Tibial artery (tissue), 4 donors: ENCODE measurements around the gene TM7SF2.
A peak's percentile ranks its signal among the peaks of the same experiment; 100 is the strongest.

Experiments
- DNase-seq, 2 donors: peaks; one replicate each; pipeline ENCODE4 v3.0.0-alpha.2; 2019
- H3K27ac ChIP-seq, 2 donors: fragments of 200-600 bp; sonication (generic) in 1 of 2; 1 replicate in 1 of 2; 2 replicates in 1 of 2; pipeline ENCODE4 v1.5.1; 2018 to 2019; ENCODE audit warnings: mild to moderate bottlenecking in 1 of 2
- H3K27me3 ChIP-seq, 2 donors: fragments of 200-600 bp; sonication (generic) in 1 of 2; one replicate each; pipeline versions ENCODE4 v1.5.1 to v1.6.0; 2016 to 2019
- H3K36me3 ChIP-seq, 3 donors: fragments of 200-600 bp; sonication (generic) in 2 of 3; one replicate each; pipeline ENCODE4 v1.5.1; 2016 to 2019; ENCODE audit warnings: mild to moderate bottlenecking in 2 of 3
- H3K4me1 ChIP-seq, 4 donors: fragments of 200-600 bp; sonication (generic) in 2 of 4; 1 replicate in 3 of 4; 2 replicates in 1 of 4; pipeline ENCODE4 v1.5.1; 2016 to 2019
- H3K4me3 ChIP-seq, 2 donors: fragments of 200-600 bp; sonication (generic) in 1 of 2; 1 replicate in 1 of 2; 2 replicates in 1 of 2; pipeline ENCODE4 v1.5.1; 2018 to 2019; ENCODE audit warnings: mild to moderate bottlenecking in 2 of 2
- H3K9me3 ChIP-seq, 3 donors: fragments of 200-600 bp; sonication (generic) in 1 of 3; one replicate each; pipeline ENCODE4 v1.5.1; 2016 to 2019
- intact Hi-C: fragments of 100-400 bp; cut with DNase I; formaldehyde crosslinking; loops from one replicate; pipeline ENCODE4 v1.15.0; 2023; ENCODE audit warnings: low total_unique reads
- TF ChIP-seq, protein P1 (sequence below), 2 experiments: fragments of 200-600 bp in 1 of 2; fragments of 450-650 bp in 1 of 2; IDR thresholded peaks; one replicate each; pipeline ENCODE4 v1.5.1; 2017 to 2019; ENCODE audit warnings: antibody characterized with exemption in 2 of 2, mild to moderate bottlenecking in 1 of 2, moderate library complexity in 1 of 2

TM7SF2 gene

DNA sequence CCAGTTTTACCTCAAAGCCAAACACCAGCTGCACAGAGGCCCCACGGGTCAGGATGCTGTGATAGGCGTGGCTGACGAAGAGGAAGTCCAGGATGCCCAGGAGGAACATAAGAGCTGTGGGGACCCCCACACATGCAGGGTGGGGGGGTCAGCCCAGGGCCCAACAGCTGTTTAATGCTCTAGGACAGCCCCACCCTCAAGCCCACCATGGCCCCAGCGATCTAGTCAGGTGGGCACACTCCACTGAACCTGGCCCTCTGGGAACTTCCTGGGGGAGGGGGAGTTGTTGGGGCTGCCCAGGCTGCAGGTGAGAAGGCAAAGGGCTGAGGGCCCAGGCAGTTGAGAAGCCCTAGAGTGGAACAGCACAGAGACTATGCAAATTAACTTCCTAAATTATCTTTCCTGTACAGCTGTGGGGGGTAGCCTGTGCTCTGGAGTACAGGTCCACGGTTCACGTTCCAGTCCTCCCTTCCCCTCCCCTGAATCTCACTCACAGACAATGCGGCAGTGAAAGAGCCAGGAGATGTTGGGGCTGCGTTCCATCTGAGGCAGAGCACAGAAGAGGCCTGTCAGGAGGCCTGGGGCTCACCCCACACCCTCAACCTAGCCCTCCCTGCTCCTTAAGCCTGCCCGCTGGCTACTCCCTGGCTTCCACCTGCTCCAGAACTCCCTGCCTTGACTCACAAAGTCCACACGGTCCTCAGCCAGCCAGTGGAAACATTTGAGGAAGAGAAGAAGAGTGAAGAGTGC is 20.7 kb downstream of the TM7SF2 start:
- Histone ChIP-seq H3K9me3 (no peaks in the 10 kb centered on the region), H3K36me3 (peaks cover 42 to 59% (median 55%) of the 10 kb centered on the region in 3 donors), H3K27me3 (no peaks in the 10 kb centered on the region), H3K27ac (no peak overlapping the region), H3K4me1 (peaks cover 5 to 30% (median 28%) of the 10 kb centered on the region in 4 donors), H3K4me3 (peak overlapping the region in 1 of 2 donors; percentile 92)
- intact Hi-C loops = no loop called here
- TF ChIP-seq, protein P1, sequence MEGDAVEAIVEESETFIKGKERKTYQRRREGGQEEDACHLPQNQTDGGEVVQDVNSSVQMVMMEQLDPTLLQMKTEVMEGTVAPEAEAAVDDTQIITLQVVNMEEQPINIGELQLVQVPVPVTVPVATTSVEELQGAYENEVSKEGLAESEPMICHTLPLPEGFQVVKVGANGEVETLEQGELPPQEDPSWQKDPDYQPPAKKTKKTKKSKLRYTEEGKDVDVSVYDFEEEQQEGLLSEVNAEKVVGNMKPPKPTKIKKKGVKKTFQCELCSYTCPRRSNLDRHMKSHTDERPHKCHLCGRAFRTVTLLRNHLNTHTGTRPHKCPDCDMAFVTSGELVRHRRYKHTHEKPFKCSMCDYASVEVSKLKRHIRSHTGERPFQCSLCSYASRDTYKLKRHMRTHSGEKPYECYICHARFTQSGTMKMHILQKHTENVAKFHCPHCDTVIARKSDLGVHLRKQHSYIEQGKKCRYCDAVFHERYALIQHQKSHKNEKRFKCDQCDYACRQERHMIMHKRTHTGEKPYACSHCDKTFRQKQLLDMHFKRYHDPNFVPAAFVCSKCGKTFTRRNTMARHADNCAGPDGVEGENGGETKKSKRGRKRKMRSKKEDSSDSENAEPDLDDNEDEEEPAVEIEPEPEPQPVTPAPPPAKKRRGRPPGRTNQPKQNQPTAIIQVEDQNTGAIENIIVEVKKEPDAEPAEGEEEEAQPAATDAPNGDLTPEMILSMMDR (IDR thresholded peaks at IDR 0.05) = no peak
- peak in 1 of 2 donors; percentile 56 for DNase-seq

DNA sequence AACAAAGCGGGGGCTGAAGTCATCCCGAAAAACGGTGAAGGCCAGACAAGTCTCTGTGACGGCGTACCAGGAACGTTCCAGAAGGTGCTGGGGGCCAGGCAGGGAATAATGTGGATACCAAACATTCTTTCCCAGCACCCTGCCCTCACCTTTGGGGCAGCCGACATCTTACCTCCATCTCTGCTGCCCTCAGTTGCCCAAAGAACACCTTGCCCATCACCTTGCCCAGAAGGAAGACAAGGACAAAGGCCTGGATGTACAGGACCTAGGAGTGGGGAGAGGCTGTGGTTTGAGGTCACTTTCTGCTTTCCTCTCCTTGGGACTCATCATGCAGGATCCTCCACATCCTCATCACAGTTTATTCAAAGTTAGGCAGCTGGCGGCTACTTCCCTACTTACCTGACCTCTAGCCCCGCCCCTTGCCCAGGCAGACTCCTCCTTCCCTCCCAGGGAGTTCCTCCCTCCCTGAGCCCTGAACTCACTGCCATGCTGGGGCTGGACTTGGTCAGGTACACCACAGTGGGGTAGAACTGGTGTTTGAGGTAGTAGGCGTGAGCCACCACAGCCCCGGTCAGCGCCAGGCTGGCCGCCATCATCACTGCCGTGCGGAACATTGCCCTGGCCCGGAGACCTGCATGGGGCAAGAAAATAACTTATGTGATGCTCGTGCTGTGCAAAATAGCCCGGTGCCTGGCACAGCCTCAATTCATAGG is 21.5 kb downstream of the TM7SF2 start:
- TF ChIP-seq, protein P1 (IDR thresholded peaks at IDR 0.05) = no peak
- H3K4me1 ChIP-seq = peaks cover 5 to 30% (median 28%) of the 10 kb centered on the region in 4 donors
- H3K27ac ChIP-seq = peak overlapping the region; percentile 96
- intact Hi-C loops = no loop called here
- peak in 1 of 2 donors; percentile 64 for DNase-seq
- H3K36me3 ChIP-seq = peaks cover 34 to 51% (median 48%) of the 10 kb centered on the region in 3 donors
- no peaks in the 10 kb centered on the region for H3K27me3 ChIP-seq
- H3K9me3 ChIP-seq = no peaks in the 10 kb centered on the region
- peak overlapping the region; percentile 76 to 92 for H3K4me3 ChIP-seq

DNA sequence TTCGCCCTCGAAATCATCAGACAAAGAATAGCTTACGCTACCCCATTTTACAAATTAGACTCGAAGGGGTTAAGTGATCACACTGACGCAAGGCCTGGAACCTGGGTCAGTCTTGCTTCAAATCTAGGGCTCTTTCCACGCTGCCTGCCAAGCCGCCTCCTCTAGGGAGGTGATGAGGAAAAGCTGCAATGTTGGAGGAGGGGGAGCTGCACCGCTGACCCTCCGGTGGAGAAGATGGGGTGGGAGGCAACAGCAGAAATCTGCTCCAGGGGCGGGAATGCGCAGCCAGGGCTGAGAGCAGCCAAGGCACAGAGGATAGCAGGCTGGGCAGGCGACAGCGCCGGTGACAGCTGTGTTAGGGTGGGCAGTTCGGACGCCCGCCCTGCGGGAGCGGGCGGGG is 22.1 kb downstream of the TM7SF2 start:
- no peaks in the 10 kb centered on the region for H3K27me3 ChIP-seq

DNA sequence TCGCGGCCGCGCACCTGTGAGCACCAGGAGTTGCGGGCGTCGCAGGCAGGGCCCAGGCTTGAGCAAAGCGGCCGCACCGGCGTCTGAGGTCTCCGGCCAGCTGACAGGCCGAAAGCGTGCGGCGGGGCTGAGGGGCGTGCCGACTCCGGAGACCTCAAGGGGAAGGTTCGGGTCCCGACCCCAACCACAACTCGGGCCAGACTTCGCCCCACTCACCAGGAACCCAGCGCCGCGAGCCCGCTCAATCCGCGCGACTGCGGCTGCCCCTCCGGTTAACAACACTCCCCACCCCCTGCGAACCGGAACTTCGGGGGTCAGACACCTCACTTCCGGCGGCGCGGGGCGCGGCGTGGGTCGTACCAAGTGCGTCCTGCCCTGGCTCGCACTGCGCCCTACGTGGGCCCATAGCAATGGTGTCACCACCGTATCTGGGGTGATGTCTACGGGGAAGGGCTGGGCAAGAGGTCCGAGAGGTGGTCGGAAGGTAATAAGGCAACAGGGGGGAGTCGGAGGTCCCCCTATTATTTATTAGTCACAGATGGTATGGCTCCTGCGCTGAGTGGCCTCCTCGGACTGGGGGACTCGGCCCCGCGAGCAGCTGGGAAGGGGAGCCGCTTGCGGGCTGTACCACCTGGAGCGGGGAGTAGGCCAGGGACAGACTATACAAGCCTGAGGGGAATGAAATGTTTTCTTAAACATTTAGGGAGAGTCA is 22.7 kb downstream of the TM7SF2 start, which contains the start of gene SYVN1:
Gene SYVN1, minus strand, starts transcription at position 280 of the 712 bp plus-strand sequence. CDS start 918 bp downstream, outside the sequence.
- TF ChIP-seq, protein P1 (IDR thresholded peaks at IDR 0.05) = no peak
- peak within 1 kb of the TSS; percentile 96 for H3K27ac ChIP-seq
- H3K27me3 ChIP-seq = no peaks in the 10 kb centered on the region
- peak; percentile 90 to 95 for DNase-seq
- H3K9me3 ChIP-seq = no peaks in the 10 kb centered on the region
- intact Hi-C loops = no loop called here
- peaks cover 23 to 39% (median 35%) of the 10 kb centered on the region in 3 donors for H3K36me3 ChIP-seq
- peaks cover 5 to 30% (median 28%) of the 10 kb centered on the region in 4 donors for H3K4me1 ChIP-seq
- peak within 1 kb of the TSS; percentile 76 to 92 for H3K4me3 ChIP-seq

More for the DNA sequence above, 22.1 kb downstream of the TM7SF2 start:
- TF ChIP-seq, protein P1 (IDR thresholded peaks at IDR 0.05) = no peak
- peak overlapping the region; percentile 76 to 92 for H3K4me3 ChIP-seq
- intact Hi-C loops = no loop called here
- H3K36me3 ChIP-seq = peaks cover 30 to 45% (median 42%) of the 10 kb centered on the region in 3 donors
- H3K9me3 ChIP-seq = no peaks in the 10 kb centered on the region
- DNase-seq = peak; percentile 75
- H3K4me1 ChIP-seq = peaks cover 5 to 30% (median 28%) of the 10 kb centered on the region in 4 donors
- H3K27ac ChIP-seq = peak overlapping the region; percentile 96

DNA sequence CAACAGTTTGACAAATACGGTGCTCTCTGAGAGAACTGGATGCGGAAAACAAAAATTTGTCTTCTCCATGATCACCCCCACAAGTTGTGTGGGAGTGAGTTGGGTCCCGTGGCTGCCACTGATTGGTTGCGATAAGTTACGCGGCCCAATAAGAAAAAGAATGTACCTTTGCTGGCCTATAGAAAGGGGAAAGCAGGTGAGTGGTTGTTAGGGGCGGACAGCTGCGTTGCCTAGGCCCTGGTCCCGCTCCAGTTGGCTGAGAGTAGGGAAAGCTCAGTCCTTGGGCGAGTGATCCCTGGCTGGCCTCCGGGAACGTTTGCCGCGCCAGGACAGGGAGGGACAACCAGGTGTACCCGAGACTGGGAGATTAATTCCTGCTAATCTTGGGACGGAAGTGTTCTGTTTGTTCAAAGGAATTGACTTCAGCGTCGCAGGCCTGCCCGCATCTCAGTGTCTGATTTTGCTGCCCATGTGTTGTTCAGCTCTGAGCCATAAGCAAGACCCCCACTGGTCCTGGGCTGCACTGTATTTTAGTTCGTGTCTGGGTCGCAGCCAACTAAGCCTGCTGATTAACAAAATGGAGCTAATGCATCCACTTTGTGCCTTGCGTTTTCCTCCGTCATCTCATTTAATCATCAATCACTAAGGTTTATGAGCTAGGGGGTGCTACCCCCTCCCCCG is 23.4 kb downstream of the TM7SF2 start:
- H3K4me3 ChIP-seq = peak overlapping the region; percentile 76 to 92
- H3K4me1 ChIP-seq = peaks cover 5 to 30% (median 28%) of the 10 kb centered on the region in 4 donors
- peaks cover 16 to 32% (median 28%) of the 10 kb centered on the region in 3 donors for H3K36me3 ChIP-seq
- no peaks in the 10 kb centered on the region for H3K27me3 ChIP-seq
- peak overlapping the region; percentile 96 for H3K27ac ChIP-seq
- TF ChIP-seq, protein P1 (IDR thresholded peaks at IDR 0.05) = peak in 1 of 2 experiments; percentile 16
- H3K9me3 ChIP-seq = no peaks in the 10 kb centered on the region
- intact Hi-C loops = no loop called here
- DNase-seq = peak; percentile 89 to 96
